Adrenal gland (tissue), 19 donors: ENCODE data around the gene THAP12. TPM values are rescaled to one million over a fixed set of nuclear protein-coding genes. Genes with fewer than 3 reads are reported as not detected.

Experiments used
- DNase-seq, 7 donors: peaks; one replicate each; pipeline ENCODE4 v3.0.0-alpha.2; 2019 to 2020
- H3K27ac ChIP-seq, 5 donors: fragments of 200-600 bp; sonication (generic) in 4 of 5; 1 replicate in 3 of 5; 2 replicates in 2 of 5; pipeline versions ENCODE4 v1.5.1 to v1.8.0; 2016 to 2020; ENCODE audit warnings: mild to moderate bottlenecking in 1 of 5
- H3K27me3 ChIP-seq: fragments of 200-600 bp; 2 replicates; pipeline ENCODE4 v1.8.0; 2021
- H3K36me3 ChIP-seq, 2 donors: fragments of 200-600 bp; replicated peaks in 1 of 2; 1 replicate in 1 of 2; 2 replicates in 1 of 2; pipeline versions ENCODE4 v1.5.1 to v1.8.0; 2018 to 2022
- H3K4me1 ChIP-seq, 2 donors: fragments of 200-600 bp; replicated peaks in 1 of 2; 1 replicate in 1 of 2; 2 replicates in 1 of 2; pipeline versions ENCODE4 v1.5.1 to v1.8.0; 2018 to 2021
- H3K4me3 ChIP-seq, 4 donors: fragments of 200-600 bp; sonication (generic) in 3 of 4; one replicate each; pipeline ENCODE4 v1.5.1; 2016 to 2018
- H3K9me3 ChIP-seq, 3 donors: fragments of 200-600 bp; sonication (generic) in 1 of 3; replicated peaks in 1 of 3; 1 replicate in 2 of 3; 2 replicates in 1 of 3; pipeline versions ENCODE4 v1.5.1 to v1.8.0; 2016 to 2021
- CTCF ChIP-seq, 6 experiments: fragments of 450-650 bp in 4 of 6; fragments of 200-600 bp in 2 of 6; sonication (generic) in 1 of 6; IDR thresholded peaks; 1 replicate in 5 of 6; 2 replicates in 1 of 6; pipeline versions ENCODE4 v1.5.1 to v1.8.0; 2016 to 2021; ENCODE audit warnings: antibody characterized with exemption in 6 of 6, mild to moderate bottlenecking in 2 of 6, moderate library complexity in 1 of 6
- POLR2A ChIP-seq, 2 donors: fragments of 450-650 bp; IDR thresholded peaks; one replicate each; pipeline ENCODE4 v1.6.1; 2017; ENCODE audit warnings: antibody characterized with exemption in 2 of 2, mild to moderate bottlenecking in 2 of 2, moderate library complexity in 1 of 2
- WGBS, 4 donors: extraction: QIAGEN DNeasy Blood & Tissue Kit in 2 of 4; methylation state at CpG; one replicate each; pipeline versions ENCODE4 v1.1.5 to v1.1.7; 2013 to 2017; 5-methylcytosine and 5-hydroxymethylcytosine counted together
- intact Hi-C, 2 donors: fragments of 100-400 bp; cut with DNase I; formaldehyde crosslinking; loops; one replicate each; pipeline versions ENCODE4 v1.14.1 to v1.15.0; 2022 to 2023
- long read RNA-seq, 10 donors: library from polyadenylated mRNA in 3 of 10; unstranded in 2 of 10; stranded (forward) in 1 of 10; transcript quantifications; one replicate each; pipeline ENCODE4 v2.0.0 and lab custom pipeline, GENCODE V29; 2021 to 2026
- polyA plus RNA-seq, 3 donors: library from polyadenylated mRNA; stranded (reverse); fragments of 200-250 nt in 2 of 3; fragments of 350-450 nt in 1 of 3; fragmentation: Illumina TruSeq in 1 of 3; extraction: RNeasy Lipid Tissue Mini Kit (QIAGEN cat#74804) in 1 of 3; gene quantifications; one replicate each; pipeline ENCODE4 v1.2.3, GENCODE V29; 2013 to 2014
- total RNA-seq, 9 donors: library from RNA; depleted of rRNA in 4 of 9; stranded (reverse); fragments of >200 nt in 4 of 9; fragments of 120-200 nt in 1 of 9; fragmentation: NEBNext Ultra II Directional in 1 of 9; extraction: Animal tissue kit (Norgen Biotek cat#: 25700) in 1 of 9; gene quantifications; one replicate each; pipeline versions ENCODE4 v1.1.0 to v1.2.4, GENCODE V29; 2013 to 2023
- donor health status: healthy with polysubstance abuse.
- donor health status: Bipolar disorder and iron deficiency.
- donor health status: DM: yes; HTN: yes; CAD: no.
- donor health status: DM: no; HTN: no; CAD: no.
- donor health status: DM: no; HTN: no; CAD: no.
- donor health status: DM: yes; HTN: yes; CAD: no.

Gene THAP12
- total RNA-seq (10 to 100 TPM; 24.8 to 64.2 (median 43.5) TPM), polyA plus RNA-seq (10 to 100 TPM; 18.9 to 75.4 (median 21.9) TPM)
- long read RNA-seq, donor 1, partial matches to known transcripts, result 0 of 5 reads
- long read RNA-seq, donor 1, other reads (novel, unspliced or antisense), result 0 of 5 reads
- long read RNA-seq, donor 2, transcript THAP12-201 (5 exons, 3,300 nt), result major isoform, 6 of 7 reads
- long read RNA-seq, donor 2, partial matches to known transcripts, result 0 of 7 reads
- long read RNA-seq, donor 2, other reads (novel, unspliced or antisense), result 0 of 7 reads
- long read RNA-seq, donor 3, partial matches to known transcripts, result 0 of 2 reads
- long read RNA-seq, donor 3, other reads (novel, unspliced or antisense), result 0 of 2 reads
- long read RNA-seq, donor 4, partial matches to known transcripts, result 1 of 2 reads
- long read RNA-seq, donor 4, other reads (novel, unspliced or antisense), result 1 of 2 reads
- long read RNA-seq, donor 5, transcript THAP12-203 (6 exons, 882 nt), result minor isoform, 13 of 74 reads
- long read RNA-seq, donor 5, transcript THAP12-201 (5 exons, 3,300 nt), result major isoform, 52 of 74 reads
- long read RNA-seq, donor 5, partial matches to known transcripts, result 0 of 74 reads
- long read RNA-seq, donor 5, other reads (novel, unspliced or antisense), result 9 of 74 reads
- long read RNA-seq, donor 6, partial matches to known transcripts, result 2 of 2 reads
- long read RNA-seq, donor 6, other reads (novel, unspliced or antisense), result 0 of 2 reads
- long read RNA-seq, donor 7, transcript THAP12-201 (5 exons, 3,300 nt), result major isoform, 6 of 10 reads
- long read RNA-seq, donor 7, partial matches to known transcripts, result 0 of 10 reads
- long read RNA-seq, donor 7, other reads (novel, unspliced or antisense), result 0 of 10 reads
- long read RNA-seq, donor 8, transcript THAP12-201 (5 exons, 3,300 nt), result major isoform, 8 of 12 reads
- long read RNA-seq, donor 8, partial matches to known transcripts, result 0 of 12 reads
- long read RNA-seq, donor 8, other reads (novel, unspliced or antisense), result 0 of 12 reads
- long read RNA-seq, donor 9, transcript THAP12-201 (5 exons, 3,300 nt), result major isoform, 6 of 8 reads
- long read RNA-seq, donor 9, partial matches to known transcripts, result 0 of 8 reads
- long read RNA-seq, donor 9, other reads (novel, unspliced or antisense), result 0 of 8 reads
- long read RNA-seq, donor 10, partial matches to known transcripts, result 0 of 7 reads
- long read RNA-seq, donor 10, other reads (novel, unspliced or antisense), result 0 of 7 reads

DNA sequence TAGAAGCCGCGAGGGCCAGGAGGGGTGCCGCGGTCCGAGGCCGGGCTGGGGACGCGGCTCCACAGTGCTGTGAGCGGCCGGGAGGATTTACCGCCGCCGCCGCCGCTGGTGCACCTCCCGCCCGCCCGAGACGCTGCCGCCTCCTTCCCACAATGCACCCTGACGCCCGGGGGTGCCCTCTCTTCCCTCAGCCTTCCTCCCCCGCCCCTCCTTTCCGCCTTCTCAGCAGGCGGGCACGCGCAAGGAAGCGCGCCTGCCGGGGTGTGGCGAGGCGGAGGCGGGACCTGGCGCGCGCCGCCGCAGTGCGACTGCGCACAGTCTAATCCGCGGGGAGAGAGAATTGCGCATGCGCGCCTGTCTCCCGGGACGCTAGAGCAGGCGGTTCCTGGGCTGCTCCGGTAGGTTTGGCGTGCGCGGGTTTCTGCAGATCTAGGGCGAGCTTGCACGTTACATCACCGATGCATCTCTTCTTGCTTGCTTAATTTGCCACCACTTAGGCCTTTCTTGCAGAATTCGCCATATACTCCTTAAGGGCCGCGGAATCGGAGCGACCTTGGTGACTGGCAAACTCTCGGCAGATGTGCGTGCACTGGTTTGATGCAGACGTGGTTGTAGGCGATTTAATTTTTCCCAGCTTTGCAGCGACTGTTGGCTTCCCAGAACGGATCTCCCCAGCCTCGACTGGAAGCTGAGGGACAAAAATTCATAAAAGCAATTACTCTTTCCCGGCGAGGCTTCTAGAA is at the start of gene THAP12, which contains the start of gene GVQW3:
THAP12 (minus strand) TSS at position 156 of the 743 bp plus-strand sequence. CDS start 296 bp downstream, outside the sequence.
GVQW3 (plus strand) TSS at position 347 of the 743 bp plus-strand sequence. CDS start 506 bp downstream, outside the sequence.
- intact Hi-C loops, result no loop called here
- H3K36me3 ChIP-seq, result no peaks in the 10 kb centered on the region
- H3K4me3 ChIP-seq, result peak within 1 kb of the TSS; percentile 17 to 98 (median 52)
- WGBS, 4 donors, result 0 to 1% (median 0%) methylated on average over 16 to 69 of the region's 69 CpGs
- peak; percentile 62 to 95 for TF ChIP-seq POLR2A (IDR thresholded peaks at IDR 0.05)
- no peak for TF ChIP-seq CTCF (IDR thresholded peaks at IDR 0.05)
- H3K27ac ChIP-seq, result peak within 1 kb of the TSS in 4 of 5 donors; percentile 67 to 95 (median 83)
- no peaks in the 10 kb centered on the region for H3K27me3 ChIP-seq
- peaks cover 12 to 26% of the 10 kb centered on the region in 2 donors for H3K4me1 ChIP-seq
- peak; percentile 97 to 99 (median 98) for DNase-seq
- H3K9me3 ChIP-seq, result no peaks in the 10 kb centered on the region

DNA sequence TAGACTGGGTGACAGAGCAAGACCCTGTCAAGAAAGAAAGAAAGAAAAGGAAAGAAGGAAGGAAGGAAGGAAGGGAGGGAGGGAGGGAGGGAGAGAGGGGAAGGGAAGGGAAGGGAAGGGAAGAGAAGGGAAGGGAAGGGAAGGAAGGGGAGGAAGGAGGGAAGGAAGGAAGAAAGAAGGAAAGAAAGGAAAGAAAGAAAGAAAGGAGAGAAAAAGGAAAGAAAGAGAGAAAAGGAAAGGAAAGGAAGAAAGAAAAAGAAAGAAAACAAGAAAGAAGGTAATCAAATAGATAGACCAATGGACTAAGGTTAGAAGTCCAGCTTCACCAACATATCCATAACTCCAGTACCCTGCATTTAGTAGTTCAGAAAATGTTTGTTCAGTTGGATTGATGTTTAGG is 45.7 kb upstream of the THAP12 start:
- Histone ChIP-seq H3K4me1 (no peaks in the 10 kb centered on the region), H3K27me3 (no peaks in the 10 kb centered on the region), H3K4me3 (no peak overlapping the region), H3K9me3 (no peaks in the 10 kb centered on the region), H3K36me3 (no peaks in the 10 kb centered on the region), H3K27ac (no peak overlapping the region)
- TF ChIP-seq CTCF (IDR thresholded peaks at IDR 0.05) (no peak), POLR2A (IDR thresholded peaks at IDR 0.05) (no peak)
- intact Hi-C loops, result no loop called here
- DNase-seq, result no peak

DNA sequence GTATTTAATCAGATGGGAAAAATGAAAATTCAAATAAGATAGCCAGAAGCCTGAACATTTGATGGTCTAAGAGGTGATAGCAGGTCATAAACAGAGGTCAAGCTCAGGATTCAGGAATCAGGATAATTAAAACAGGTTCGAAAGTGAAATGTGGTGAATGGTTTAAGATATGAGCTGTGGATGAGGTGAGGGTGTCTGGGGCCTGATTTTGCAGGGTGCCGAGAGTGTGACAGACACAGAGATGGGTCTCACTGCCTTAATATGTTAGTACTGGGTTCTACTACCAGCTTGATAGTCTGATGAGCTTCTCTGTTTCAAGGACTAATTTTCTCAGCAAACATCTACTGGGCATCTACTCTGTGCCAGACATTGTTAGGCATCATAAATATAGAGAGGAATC is 44.0 kb upstream of the THAP12 start:
- Histone ChIP-seq H3K4me1 (no peaks in the 10 kb centered on the region), H3K4me3 (no peak overlapping the region), H3K9me3 (no peaks in the 10 kb centered on the region), H3K36me3 (no peaks in the 10 kb centered on the region), H3K27me3 (no peaks in the 10 kb centered on the region), H3K27ac (no peak overlapping the region)
- TF ChIP-seq POLR2A (IDR thresholded peaks at IDR 0.05) (no peak), CTCF (IDR thresholded peaks at IDR 0.05) (no peak)
- no peak for DNase-seq
- WGBS, 4 donors, result 82 to 94% (median 85%) methylated on average over 2 of the region's 2 CpGs
- intact Hi-C loops, result no loop called here
